ENCODE results near the gene PCDH9.
"Not testable (repeated sequence)": the region's sequence is repeated elsewhere in the genome, so short reads cannot be mapped to it uniquely, and the experiment has no call there.

PCDH9 gene

DNA sequence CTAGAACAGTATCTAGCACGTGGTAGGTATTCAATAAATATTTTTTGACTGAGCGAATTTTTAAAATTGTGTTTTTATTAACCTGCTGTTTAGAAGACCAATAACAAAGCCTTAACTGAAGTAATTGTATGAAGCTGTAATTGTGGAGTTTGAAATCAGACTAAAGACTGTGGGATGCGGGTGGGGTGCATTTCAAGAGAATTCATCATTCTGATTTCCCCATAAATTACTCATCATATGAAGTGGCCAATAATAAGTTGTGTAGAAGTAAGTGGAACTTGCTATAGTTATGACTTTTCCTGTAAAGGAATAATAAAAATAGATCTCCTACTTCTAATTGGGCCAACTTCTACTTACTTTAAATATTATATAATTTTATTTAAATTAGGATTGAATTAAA, 449.3 kb downstream of the PCDH9 start:
- no peak overlapping the region for H3K4me3 ChIP-seq (ENCODE audit: insufficient read length, low read depth)
- H3K4me1 ChIP-seq (ENCODE audit: insufficient read depth, insufficient read length): no peaks in the 10 kb centered on the region
- no peaks in the 10 kb centered on the region for H3K9me3 ChIP-seq (ENCODE audit: insufficient read depth, low read length)
- DNase-seq (ENCODE audit: low read depth, low spot score): no peak
- TF ChIP-seq ZNF274 (IDR thresholded peaks at IDR 0.05; ENCODE audit: low read depth, low read length): no peak
- no peak for TF ChIP-seq YY1 (IDR thresholded peaks at IDR 0.05; ENCODE audit: insufficient read depth, insufficient read length)
- no peak for TF ChIP-seq SUZ12 (IDR thresholded peaks at IDR 0.05; ENCODE audit: extremely low read depth, insufficient read depth, insufficient read length)
- H3K27me3 ChIP-seq (ENCODE audit: insufficient read depth, insufficient read length): no peaks in the 10 kb centered on the region
- H3K9ac ChIP-seq (ENCODE audit: insufficient read length, low read depth): no peak overlapping the region
- H3K36me3 ChIP-seq (ENCODE audit: insufficient read depth, insufficient read length, low read length): no peaks in the 10 kb centered on the region

DNA sequence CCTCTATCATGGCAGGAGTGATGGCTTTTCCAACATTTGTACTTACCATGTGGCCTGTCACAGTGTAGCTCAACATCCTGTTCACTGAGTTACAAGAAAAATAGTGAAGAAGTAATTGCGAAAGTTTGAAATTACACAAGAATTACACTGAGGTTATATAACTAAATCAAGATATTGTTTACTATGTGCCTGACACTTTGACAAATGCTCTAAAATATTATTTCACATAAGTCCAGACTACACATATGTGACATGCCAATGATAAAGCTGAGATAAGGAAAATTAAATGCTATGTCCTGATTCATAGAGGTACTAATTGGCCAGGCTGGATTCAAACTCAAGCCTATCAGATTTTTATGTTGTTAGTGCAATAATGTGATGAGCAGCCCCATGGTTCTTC, 451.7 kb downstream of the PCDH9 start:
- Histone ChIP-seq H3K4me1 (ENCODE audit: insufficient read depth, insufficient read length) (no peaks in the 10 kb centered on the region), H3K4me3 (ENCODE audit: insufficient read length, low read depth) (no peak overlapping the region), H3K27me3 (ENCODE audit: insufficient read depth, insufficient read length) (no peaks in the 10 kb centered on the region), H3K9ac (ENCODE audit: insufficient read length, low read depth) (no peak overlapping the region), H3K9me3 (ENCODE audit: insufficient read depth, low read length) (no peaks in the 10 kb centered on the region), H3K36me3 (ENCODE audit: insufficient read depth, insufficient read length, low read length) (no peaks in the 10 kb centered on the region)
- TF ChIP-seq YY1 (IDR thresholded peaks at IDR 0.05; ENCODE audit: insufficient read depth, insufficient read length) (no peak), SUZ12 (IDR thresholded peaks at IDR 0.05; ENCODE audit: extremely low read depth, insufficient read depth, insufficient read length) (no peak), ZNF274 (IDR thresholded peaks at IDR 0.05; ENCODE audit: low read depth, low read length) (no peak)
- no peak for DNase-seq (ENCODE audit: low read depth, low spot score)

DNA sequence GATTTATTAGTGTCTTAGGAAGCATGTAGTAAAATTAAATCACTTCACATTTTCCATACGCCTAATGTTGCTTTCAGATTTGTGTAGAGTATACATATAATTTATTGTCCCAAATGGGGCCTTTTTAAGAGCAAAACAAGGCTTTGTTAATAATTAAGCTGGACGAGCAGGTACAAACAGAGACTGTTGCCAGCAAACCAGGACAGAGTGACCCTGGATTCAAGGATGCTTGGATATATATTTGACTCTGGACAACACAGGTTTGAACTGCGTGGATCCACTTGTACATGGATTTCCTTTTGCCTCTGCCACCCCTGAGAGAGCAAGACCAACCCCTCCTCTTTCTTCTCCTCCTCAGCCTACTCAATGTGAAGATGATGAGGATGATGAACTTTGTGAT, 454.9 kb downstream of the PCDH9 start:
- no peaks in the 10 kb centered on the region for H3K27me3 ChIP-seq (ENCODE audit: insufficient read depth, insufficient read length)
- no peaks in the 10 kb centered on the region for H3K36me3 ChIP-seq (ENCODE audit: insufficient read depth, insufficient read length, low read length)
- no peaks in the 10 kb centered on the region for H3K4me1 ChIP-seq (ENCODE audit: insufficient read depth, insufficient read length)
- H3K9me3 ChIP-seq (ENCODE audit: insufficient read depth, low read length): no peaks in the 10 kb centered on the region
- DNase-seq (ENCODE audit: low read depth, low spot score): no peak
- no peak overlapping the region for H3K4me3 ChIP-seq (ENCODE audit: insufficient read length, low read depth)
- TF ChIP-seq ZNF274 (IDR thresholded peaks at IDR 0.05; ENCODE audit: low read depth, low read length) (no peak), YY1 (IDR thresholded peaks at IDR 0.05; ENCODE audit: insufficient read depth, insufficient read length) (no peak), SUZ12 (IDR thresholded peaks at IDR 0.05; ENCODE audit: extremely low read depth, insufficient read depth, insufficient read length) (no peak)
- H3K9ac ChIP-seq (ENCODE audit: insufficient read length, low read depth): no peak overlapping the region

DNA sequence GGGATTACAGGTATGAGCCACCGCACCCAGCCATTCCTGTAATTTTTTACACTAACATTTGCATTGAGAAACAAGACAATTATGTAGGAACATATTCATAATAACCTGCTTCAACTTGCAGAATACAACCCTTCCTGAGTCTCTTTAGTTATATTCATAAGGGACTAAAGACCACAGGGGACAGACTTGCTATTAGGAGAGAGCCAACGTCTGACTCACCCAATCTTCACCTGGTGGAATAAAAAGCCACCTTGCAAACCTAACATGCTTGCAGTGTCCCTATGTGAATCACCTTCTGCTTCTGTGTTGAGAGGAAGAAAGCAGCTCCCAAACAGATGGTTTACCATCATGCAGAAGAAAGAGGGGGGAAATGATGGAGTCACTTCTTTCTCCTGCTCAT, 456.1 kb downstream of the PCDH9 start:
- TF ChIP-seq ZNF274 (IDR thresholded peaks at IDR 0.05; ENCODE audit: low read depth, low read length): no peak
- Histone ChIP-seq H3K4me1 (ENCODE audit: insufficient read depth, insufficient read length) (no peaks in the 10 kb centered on the region), H3K4me3 (ENCODE audit: insufficient read length, low read depth) (no peak overlapping the region), H3K36me3 (ENCODE audit: insufficient read depth, insufficient read length, low read length) (no peaks in the 10 kb centered on the region), H3K27me3 (ENCODE audit: insufficient read depth, insufficient read length) (no peaks in the 10 kb centered on the region), H3K9me3 (ENCODE audit: insufficient read depth, low read length) (no peaks in the 10 kb centered on the region), H3K9ac (ENCODE audit: insufficient read length, low read depth) (no peak overlapping the region)
- DNase-seq (ENCODE audit: low read depth, low spot score): no peak

DNA sequence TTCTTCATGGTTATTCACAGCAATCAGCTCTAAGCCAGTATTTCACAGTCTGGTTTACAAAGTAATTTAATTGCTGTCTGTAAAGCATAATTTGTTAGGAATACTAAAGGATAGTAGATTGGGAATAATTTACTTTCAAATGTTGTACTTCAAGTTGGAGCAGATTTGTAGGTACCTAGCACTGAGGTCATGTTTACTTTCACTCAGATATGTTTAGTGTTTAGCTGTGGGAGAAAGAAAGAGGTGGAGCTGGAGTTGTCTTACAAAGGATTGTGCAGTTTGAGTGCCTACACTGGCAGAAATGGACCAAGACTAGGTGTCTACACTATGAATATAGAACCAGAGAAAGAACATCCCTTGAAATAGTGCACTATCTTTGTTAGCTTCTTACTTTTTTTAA, 464.6 kb downstream of the PCDH9 start:
- Histone ChIP-seq H3K4me3 (ENCODE audit: insufficient read length, low read depth) (no peak overlapping the region), H3K27me3 (ENCODE audit: insufficient read depth, insufficient read length) (no peaks in the 10 kb centered on the region), H3K9me3 (ENCODE audit: insufficient read depth, low read length) (no peaks in the 10 kb centered on the region), H3K36me3 (ENCODE audit: insufficient read depth, insufficient read length, low read length) (no peaks in the 10 kb centered on the region), H3K9ac (ENCODE audit: insufficient read length, low read depth) (no peak overlapping the region), H3K4me1 (ENCODE audit: insufficient read depth, insufficient read length) (no peaks in the 10 kb centered on the region)
- DNase-seq (ENCODE audit: low read depth, low spot score): no peak
- no peak for TF ChIP-seq SUZ12 (IDR thresholded peaks at IDR 0.05; ENCODE audit: extremely low read depth, insufficient read depth, insufficient read length)
- no peak for TF ChIP-seq YY1 (IDR thresholded peaks at IDR 0.05; ENCODE audit: insufficient read depth, insufficient read length)
- no peak for TF ChIP-seq ZNF274 (IDR thresholded peaks at IDR 0.05; ENCODE audit: low read depth, low read length)

DNA sequence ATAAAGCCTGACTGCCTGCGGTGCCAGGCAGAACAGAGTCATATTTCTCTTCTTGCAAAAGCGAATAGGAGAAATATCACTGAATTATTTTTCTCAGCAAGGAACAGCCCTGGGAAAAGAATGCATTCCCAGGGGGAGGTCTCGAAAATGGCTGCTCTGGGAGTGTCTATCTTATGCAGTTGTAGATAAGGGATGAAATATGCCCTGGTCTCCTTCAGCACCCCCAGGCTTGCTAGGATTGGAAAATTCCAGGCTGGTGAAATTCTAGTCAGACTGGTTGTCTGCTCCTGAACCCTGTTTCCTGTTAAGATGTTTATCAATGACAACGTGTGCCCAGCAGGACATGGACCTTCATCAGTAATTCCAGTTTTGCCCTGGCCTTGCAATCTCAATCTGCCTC, 469.5 kb downstream of the PCDH9 start:
- H3K4me1 ChIP-seq (ENCODE audit: insufficient read depth, insufficient read length); H3K4me3 ChIP-seq (ENCODE audit: insufficient read length, low read depth); H3K27me3 ChIP-seq (ENCODE audit: insufficient read depth, insufficient read length); H3K9ac ChIP-seq (ENCODE audit: insufficient read length, low read depth); H3K9me3 ChIP-seq (ENCODE audit: insufficient read depth, low read length); H3K36me3 ChIP-seq (ENCODE audit: insufficient read depth, insufficient read length, low read length); DNase-seq (ENCODE audit: low read depth, low spot score): not testable (repeated sequence)

DNA sequence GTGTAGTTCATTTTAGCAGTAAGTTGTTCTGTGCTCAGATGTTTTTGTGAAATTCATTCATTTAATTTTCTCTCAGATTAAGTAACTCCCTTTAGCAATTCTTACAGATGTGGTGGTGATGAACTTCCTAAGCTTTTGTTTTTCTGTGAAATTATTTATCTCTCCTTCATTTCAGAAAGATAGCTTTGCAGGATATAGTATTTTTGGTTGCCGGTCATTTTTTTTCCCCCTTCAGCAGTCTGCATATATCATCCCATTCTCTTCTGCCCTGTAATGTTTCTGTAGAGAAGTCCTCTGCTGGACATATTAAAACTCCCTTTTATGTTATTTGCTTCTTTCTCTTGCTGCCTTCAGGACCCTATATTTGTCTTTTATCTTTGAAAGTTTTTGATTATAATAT, 470.2 kb downstream of the PCDH9 start:
- Histone ChIP-seq H3K4me3 (ENCODE audit: insufficient read length, low read depth) (no peak overlapping the region), H3K9me3 (ENCODE audit: insufficient read depth, low read length) (no peaks in the 10 kb centered on the region)

DNA sequence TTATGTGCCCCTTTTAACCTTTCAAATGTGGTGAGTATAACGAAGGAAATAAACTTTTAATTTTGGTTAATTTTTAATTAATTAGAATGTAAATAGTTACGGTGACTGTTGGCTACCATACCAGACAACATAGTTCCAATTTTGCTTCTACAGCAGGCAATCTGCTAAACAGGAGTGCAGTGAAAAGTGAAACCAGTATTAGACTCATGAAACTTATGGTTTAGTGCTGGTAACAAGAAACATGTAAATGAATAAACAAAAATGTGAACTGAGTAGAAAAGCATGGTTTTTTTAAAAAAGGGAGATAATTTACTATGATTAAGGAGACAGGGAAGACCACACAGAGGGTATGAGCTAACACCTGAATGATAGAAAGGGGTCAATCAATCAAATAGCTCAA, 478.4 kb downstream of the PCDH9 start:
- no peak overlapping the region for H3K9ac ChIP-seq (ENCODE audit: insufficient read length, low read depth)
- no peak overlapping the region for H3K4me3 ChIP-seq (ENCODE audit: insufficient read length, low read depth)
- no peaks in the 10 kb centered on the region for H3K27me3 ChIP-seq (ENCODE audit: insufficient read depth, insufficient read length)
- H3K4me1 ChIP-seq (ENCODE audit: insufficient read depth, insufficient read length): no peaks in the 10 kb centered on the region
- H3K9me3 ChIP-seq (ENCODE audit: insufficient read depth, low read length): no peaks in the 10 kb centered on the region
- no peak for DNase-seq (ENCODE audit: low read depth, low spot score)
- TF ChIP-seq SUZ12 (IDR thresholded peaks at IDR 0.05; ENCODE audit: extremely low read depth, insufficient read depth, insufficient read length): no peak
- TF ChIP-seq ZNF274 (IDR thresholded peaks at IDR 0.05; ENCODE audit: low read depth, low read length): no peak
- H3K36me3 ChIP-seq (ENCODE audit: insufficient read depth, insufficient read length, low read length): no peaks in the 10 kb centered on the region

More for the DNA sequence above, 470.2 kb downstream of the PCDH9 start:
- no peaks in the 10 kb centered on the region for H3K4me1 ChIP-seq (ENCODE audit: insufficient read depth, insufficient read length)
- no peak overlapping the region for H3K9ac ChIP-seq (ENCODE audit: insufficient read length, low read depth)
- no peaks in the 10 kb centered on the region for H3K27me3 ChIP-seq (ENCODE audit: insufficient read depth, insufficient read length)
- H3K36me3 ChIP-seq (ENCODE audit: insufficient read depth, insufficient read length, low read length): no peaks in the 10 kb centered on the region
- TF ChIP-seq ZNF274 (IDR thresholded peaks at IDR 0.05; ENCODE audit: low read depth, low read length) (no peak), YY1 (IDR thresholded peaks at IDR 0.05; ENCODE audit: insufficient read depth, insufficient read length) (no peak), SUZ12 (IDR thresholded peaks at IDR 0.05; ENCODE audit: extremely low read depth, insufficient read depth, insufficient read length) (no peak)
- no peak for DNase-seq (ENCODE audit: low read depth, low spot score)

All from NT2/D1 (cell line).